Cardiac septum (tissue), 1 donor: ENCODE results near the gene ABTB2. TPM values are rescaled to one million over a fixed set of nuclear protein-coding genes. Genes with fewer than 3 reads are reported as not detected.

ENCODE experiments used
- DNase-seq: peaks from one replicate; pipeline ENCODE4 v3.0.0-alpha.2; 2020; ENCODE audit warnings: low spot score
- intact Hi-C: fragments of 100-400 bp; cut with DNase I; formaldehyde crosslinking; loops from one replicate; pipeline ENCODE4 v1.14.0; 2022
- total RNA-seq: library from RNA; stranded (reverse); fragmentation: NEBNext Ultra II Directional; extraction: Animal tissue kit (Norgen Biotek cat#: 25700); gene quantifications from one replicate; pipeline ENCODE4 v1.2.1, GENCODE V29; 2021
- donor health status: DM: no; HTN: no; CAD: no.

Gene ABTB2
- total RNA-seq, 1 donor from 2014 or later = 27.9 TPM

- no peak for DNase-seq
- intact Hi-C loops = no loop called here
Observed at GRCh38 chr11:34271727-34272126, 86.1 kb downstream of the ABTB2 start.

GRCh38 chr11:34270711-34271110, 87.1 kb downstream of the ABTB2 start:
- DNase-seq = no peak
- intact Hi-C loops = no loop called here

DNA sequence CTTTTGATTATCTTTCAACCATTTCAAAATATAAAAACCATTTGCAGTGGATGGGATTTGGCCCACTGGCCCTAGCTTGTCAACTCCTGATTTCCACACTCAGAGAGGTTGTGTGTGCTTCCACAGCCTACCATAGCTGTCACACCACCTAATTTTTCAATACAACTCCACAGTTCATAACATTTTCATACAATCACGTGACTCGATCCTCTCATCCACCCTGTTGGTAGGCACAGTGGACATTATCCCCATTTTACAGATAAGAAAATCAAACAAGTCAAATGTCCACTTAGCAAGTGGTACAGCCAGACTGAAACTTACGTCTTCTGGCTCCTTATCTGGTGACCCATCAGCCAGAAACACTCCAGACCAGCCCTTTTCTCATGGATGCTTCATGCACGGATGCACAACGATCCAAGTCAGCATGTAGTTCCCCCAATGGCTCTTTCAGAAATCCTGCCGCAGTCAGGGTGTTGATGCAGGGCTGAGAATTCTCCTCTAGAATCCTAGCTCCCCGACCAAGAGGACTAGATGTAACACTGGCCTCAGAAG, 88.0 kb downstream of the ABTB2 start:
- intact Hi-C loops = loop anchor here (5.0 kb wide), 1 partner anchor 88 kb away; the partner anchor contains the start of gene ABTB2
- no peak for DNase-seq

- intact Hi-C loops = loop anchor here (5.0 kb wide), 1 partner anchor 88 kb away; the partner anchor contains the start of gene ABTB2
- DNase-seq = no peak
Observed at GRCh38 chr11:34268906-34269430, 88.8 kb downstream of the ABTB2 start.

DNA sequence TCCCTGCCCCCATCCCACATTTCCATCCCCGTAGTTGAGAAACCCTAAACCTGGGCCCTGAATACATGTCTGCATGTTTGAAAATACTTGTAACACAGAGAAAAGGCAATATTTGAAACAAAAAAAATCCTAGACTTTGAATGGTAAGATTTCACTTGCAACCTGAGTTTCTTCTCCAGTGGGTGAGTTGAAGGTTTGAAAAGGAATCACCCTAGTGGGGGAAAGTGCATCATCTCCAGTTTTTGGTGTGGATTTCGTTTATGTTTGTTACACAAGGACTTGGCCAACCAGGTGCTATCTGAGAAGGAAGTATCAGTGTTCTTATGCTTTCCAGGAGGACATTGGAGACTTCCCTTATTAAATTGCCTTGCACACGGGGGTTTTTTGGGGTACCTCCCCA, 90.4 kb downstream of the ABTB2 start:
- intact Hi-C loops = loop anchor here (5.0 kb wide), 1 partner anchor 90 kb away; the partner anchor contains the start of gene ABTB2

GRCh38 chr11:34267013-34267412, 90.8 kb downstream of the ABTB2 start:
- no peak for DNase-seq
- intact Hi-C loops = loop anchor here (5.0 kb wide), 1 partner anchor 90 kb away; the partner anchor contains the start of gene ABTB2

More for the DNA sequence above, 90.4 kb downstream of the ABTB2 start:
- no peak for DNase-seq

DNA sequence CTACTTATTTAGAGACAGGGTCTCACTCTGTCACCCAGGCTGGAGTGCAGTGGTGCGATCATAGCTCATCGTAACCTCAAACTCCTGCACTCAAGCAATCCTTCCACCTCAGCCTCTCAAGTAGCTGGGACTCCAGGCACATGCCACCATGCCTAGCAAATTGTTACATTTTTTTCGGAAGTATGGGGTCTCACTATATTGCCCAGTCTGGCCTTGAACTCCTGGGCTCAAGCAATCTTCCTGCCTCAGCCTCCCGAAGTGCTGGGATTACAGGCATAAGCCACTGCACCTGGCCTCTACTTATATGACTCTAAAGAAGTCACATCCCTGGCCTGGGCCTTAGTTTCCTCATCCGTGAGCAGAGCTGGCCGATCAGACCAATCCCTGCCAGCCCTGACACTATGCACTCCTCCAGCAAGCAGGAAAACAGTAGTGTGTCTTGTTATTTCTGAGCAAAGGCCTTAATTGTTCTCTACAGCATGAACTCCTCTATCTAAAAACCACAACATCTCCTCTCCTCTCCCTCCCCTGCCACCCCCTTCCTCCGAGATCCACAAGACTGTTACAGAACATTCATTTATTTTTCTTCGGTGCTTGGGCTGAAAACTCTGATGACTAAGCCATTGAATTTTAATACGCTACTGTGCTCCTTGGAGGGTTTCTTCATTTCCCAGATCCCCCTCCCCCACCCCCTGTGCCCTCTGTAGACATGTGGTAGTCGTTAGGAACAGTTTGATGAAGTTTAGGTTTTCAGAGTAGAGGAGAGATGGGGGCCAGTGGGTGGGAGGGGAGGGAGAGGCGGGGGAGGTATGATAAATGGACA, 91.5 kb downstream of the ABTB2 start:
- no peak for DNase-seq
- intact Hi-C loops = loop anchor here (5.0 kb wide), 1 partner anchor 91 kb away; the partner anchor contains the start of gene ABTB2

DNA sequence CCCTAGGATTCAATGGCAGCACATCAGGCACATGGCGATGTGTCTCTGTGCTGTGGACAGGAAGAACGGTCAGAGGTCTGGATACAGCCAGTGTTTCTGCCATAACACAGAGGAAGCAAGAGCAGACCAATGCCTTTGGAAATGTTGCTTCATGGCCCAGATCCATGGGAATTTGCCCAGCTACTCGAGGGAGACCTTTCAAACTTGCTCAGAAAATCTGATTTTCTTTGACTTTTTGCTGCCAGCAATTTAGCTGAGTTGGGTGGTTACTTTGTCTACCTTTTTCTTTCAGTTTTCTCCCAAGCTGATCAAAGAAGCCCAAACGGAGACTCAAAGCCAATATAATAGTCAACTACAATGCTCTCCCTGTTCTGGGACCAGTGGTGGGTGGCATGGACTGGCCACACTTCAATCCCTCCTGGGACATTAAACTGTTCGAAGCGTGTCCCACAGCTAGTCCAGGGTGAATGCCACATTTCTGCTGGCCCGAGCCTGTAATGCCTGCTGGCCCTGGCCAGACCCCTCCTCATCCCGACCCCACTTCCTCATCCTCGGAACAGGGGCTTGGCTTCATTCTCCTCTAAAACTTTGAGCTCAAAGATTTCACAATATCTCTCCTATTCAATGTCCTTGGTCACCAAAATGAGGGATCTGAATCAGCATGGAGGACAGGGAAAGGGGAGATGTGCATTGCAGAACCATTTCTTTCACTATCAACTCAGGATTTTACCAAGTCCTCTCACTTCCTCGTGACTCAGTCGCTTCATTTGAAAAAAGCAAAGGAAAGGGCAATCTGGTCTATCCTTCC, 93.3 kb downstream of the ABTB2 start:
- no peak for DNase-seq
- intact Hi-C loops = loop anchor here (5.0 kb wide), 1 partner anchor 93 kb away; the partner anchor contains the start of gene ABTB2

- intact Hi-C loops = no loop called here
- DNase-seq = no peak
Observed at GRCh38 chr11:34263441-34264091, 94.2 kb downstream of the ABTB2 start.

DNA sequence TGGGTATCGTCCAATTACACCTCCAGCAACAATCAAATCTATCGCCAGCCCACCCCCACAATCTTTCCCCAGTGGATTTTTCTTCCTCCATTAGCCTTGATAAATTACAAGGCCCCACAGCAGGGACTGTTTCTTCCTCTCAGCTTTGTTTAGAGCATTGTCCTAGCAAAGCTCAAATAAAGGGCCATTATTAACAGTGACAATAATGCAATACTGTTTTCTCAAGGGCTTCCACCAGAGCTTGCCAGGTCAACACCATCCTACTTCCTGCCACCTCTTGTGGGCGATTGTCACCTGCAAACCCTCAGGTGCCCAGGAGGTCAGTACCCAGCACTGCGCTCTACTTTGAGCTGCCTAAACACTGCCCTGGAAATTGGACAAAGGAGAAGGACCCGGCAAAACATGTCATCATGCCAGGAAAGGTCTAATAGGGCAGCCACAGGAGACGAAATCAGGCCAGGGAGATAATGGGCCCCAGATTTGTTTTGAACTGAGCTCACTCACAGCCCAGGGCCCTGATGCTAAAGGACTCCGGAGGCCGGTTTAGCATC, 95.2 kb downstream of the ABTB2 start:
- no peak for DNase-seq
- intact Hi-C loops = no loop called here

DNA sequence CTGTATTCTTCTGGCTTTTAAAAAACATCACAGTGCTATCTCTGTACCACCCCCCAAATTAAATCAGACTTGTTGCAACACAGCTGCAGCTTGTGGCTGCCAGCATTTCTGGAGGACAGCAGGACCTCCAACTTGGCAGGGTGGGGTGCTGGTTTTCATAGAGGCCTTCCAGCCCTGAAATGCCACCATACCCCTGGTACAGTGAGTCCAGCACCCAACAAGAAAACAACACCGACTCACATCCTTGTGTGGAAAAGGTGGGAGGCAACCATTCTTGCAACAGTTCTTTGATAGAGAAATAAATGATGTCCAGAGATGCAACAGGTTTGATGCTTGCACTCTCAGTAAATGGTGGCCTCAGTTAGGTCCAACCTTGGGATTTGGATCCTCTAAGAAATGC, 96.0 kb downstream of the ABTB2 start:
- intact Hi-C loops = no loop called here
- DNase-seq = no peak

- DNase-seq = no peak
- intact Hi-C loops = no loop called here
Observed at GRCh38 chr11:34261095-34261494, 96.7 kb downstream of the ABTB2 start.

GRCh38 chr11:34260072-34260575, 97.7 kb downstream of the ABTB2 start:
- no peak for DNase-seq
- intact Hi-C loops = no loop called here

DNA sequence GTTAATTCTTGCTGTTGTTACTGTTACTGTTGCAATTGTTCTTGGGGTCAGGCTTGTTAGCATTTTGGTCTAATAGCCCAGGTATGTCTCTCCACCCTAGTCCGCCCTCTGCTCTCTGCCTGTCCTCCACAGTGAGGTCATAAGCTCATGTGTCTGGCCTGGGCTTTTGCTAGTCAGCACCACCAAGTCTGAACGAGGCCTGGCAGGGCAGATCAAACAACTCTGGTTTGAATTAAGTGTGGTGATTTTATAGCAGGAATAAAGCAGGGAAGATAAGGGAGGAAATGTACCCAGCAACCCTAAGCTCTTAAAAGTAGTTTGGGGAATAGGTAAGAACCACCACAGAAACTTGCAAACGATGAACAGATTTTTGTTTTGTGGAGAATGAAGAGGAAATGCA, 98.7 kb downstream of the ABTB2 start:
- intact Hi-C loops = no loop called here
- DNase-seq = no peak

DNA sequence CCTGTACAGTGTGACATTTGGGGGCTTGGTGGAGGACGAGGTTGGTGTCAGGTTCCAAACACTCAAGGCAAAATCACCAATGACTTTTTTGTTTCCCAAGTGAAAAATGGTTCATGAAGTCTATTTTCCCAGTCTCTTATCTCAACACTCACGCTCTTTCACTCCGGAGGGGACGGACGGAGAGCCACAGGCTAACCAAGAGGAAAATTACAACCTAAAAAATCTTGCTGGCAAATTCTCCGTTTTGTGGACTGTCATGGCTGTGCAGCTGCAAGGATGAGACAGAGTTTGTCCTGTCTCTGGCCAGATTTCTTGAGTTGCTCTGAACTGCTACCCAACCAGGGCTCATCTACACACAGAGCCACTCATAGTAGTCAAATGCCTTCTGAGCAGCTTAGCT, 101.2 kb downstream of the ABTB2 start:
- intact Hi-C loops = no loop called here
- no peak for DNase-seq

DNA sequence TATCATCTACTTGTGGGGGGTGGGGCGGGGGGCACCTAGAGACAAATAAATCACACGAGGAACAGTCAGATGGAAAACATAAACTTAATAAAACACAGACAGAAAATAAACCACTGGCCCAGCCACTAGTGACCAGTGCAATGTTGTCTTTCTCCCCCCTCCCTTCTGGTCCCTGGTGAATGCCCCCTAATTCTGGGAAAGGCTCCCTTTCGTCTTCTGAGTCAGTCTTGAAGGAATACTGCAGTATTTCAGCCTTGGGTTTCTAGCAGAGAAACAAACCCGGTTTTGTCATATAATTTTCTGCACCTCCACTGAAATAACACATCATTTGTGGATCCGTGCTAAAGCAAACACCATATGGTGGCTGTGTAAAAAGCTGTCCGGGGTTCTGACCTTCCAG, 101.7 kb downstream of the ABTB2 start:
- DNase-seq = no peak
- intact Hi-C loops = no loop called here

- intact Hi-C loops = no loop called here
- DNase-seq = no peak
Observed at GRCh38 chr11:34255101-34255500, 102.7 kb downstream of the ABTB2 start.

DNA sequence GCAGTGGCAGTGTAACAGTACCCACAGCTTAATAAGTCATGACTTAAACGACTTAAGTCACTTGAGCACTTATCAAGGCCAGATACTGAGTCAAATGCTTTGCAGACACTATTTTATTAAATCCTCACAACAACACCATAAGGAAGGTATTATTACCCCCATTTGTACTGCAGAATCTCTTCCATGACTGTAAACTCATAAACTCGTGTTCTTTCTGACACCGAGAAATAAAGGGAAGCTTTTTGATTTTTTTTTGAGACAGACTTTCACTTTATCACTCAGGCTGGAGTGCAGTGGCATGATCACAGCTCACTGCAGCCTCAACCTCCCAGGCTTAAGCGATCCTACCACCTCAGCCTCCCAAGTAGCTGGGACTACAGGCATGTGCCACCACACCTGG, 103.8 kb downstream of the ABTB2 start:
- intact Hi-C loops = no loop called here
- DNase-seq = no peak

DNA sequence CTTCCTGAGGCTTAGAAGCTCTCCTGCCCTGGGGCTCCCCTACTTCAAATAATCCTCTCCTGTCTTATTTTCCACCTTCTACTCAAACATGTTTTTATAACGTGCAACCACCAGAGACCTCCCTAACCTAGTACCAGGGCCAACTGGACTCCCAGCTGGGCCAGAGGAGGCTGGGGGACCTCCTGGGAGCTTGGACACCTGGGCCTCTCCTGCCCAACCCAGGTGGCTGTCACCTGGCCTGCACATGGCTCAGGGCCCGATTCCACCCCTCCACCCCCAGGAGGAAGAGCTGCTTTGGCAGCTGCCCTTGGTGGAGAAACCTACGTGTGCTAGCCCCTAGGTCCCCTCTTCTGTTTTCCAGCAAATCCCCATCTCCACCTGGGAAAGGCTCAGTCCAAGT, 105.2 kb downstream of the ABTB2 start:
- no peak for DNase-seq
- intact Hi-C loops = no loop called here
